Pulmonary artery endothelial cell (primary cell): ENCODE data around the gene DVL2. TPM values are rescaled to one million over a fixed set of nuclear protein-coding genes. Genes with fewer than 3 reads are reported as not detected.

Experiments used
- DNase-seq: peaks from one replicate; pipeline ENCODE4 v3.0.0-alpha.2; 2011; ENCODE audit warnings: low read depth, low spot score
- total RNA-seq: library from RNA; depleted of rRNA; stranded (reverse); fragments of >200 nt; gene quantifications from 2 replicates; pipeline ENCODE4 v1.2.3, GENCODE V29; 2014

Gene DVL2
- total RNA-seq, 1 donor from 2014 or later = 35.2 TPM

- DNase-seq = no peak
These were observed 4.2 kb upstream of the DVL2 start for GRCh38 chr17:7238420-7239090.

GRCh38 chr17:7237761-7238419 is 3.6 kb upstream of the DVL2 start:
- DNase-seq = no peak

GRCh38 chr17:7237266-7237760 is 3.0 kb upstream of the DVL2 start:
- no peak for DNase-seq

- DNase-seq = no peak
These were observed 2.5 kb upstream of the DVL2 start for GRCh38 chr17:7236808-7237207.

- DNase-seq = no peak
These were observed 1.7 kb upstream of the DVL2 start for GRCh38 chr17:7235693-7236665.

- no peak for DNase-seq
These were observed 625 bp downstream of the DVL2 start for GRCh38 chr17:7233701-7234082.

GRCh38 chr17:7232114-7232513 is 2.2 kb downstream of the DVL2 start:
- no peak for DNase-seq

- DNase-seq = no peak
These were observed 4.8 kb downstream of the DVL2 start for GRCh38 chr17:7229504-7229903.

GRCh38 chr17:7228920-7229319 is 5.4 kb downstream of the DVL2 start:
- no peak for DNase-seq

GRCh38 chr17:7226721-7227710 is 7.3 kb downstream of the DVL2 start:
- DNase-seq = no peak

- DNase-seq = no peak
These were observed 8.5 kb downstream of the DVL2 start for GRCh38 chr17:7225711-7226331.

GRCh38 chr17:7224661-7225111 is 9.6 kb downstream of the DVL2 start:
- DNase-seq = no peak

GRCh38 chr17:7224110-7224509 is 10.2 kb downstream of the DVL2 start:
- DNase-seq = no peak

GRCh38 chr17:7223375-7223774 is 10.9 kb downstream of the DVL2 start:
- DNase-seq = no peak

- no peak for DNase-seq
These were observed 11.4 kb downstream of the DVL2 start for GRCh38 chr17:7222972-7223292.

- DNase-seq = no peak
These were observed 12.0 kb downstream of the DVL2 start for GRCh38 chr17:7222093-7222971.

GRCh38 chr17:7221278-7222092 is 12.8 kb downstream of the DVL2 start:
- DNase-seq = no peak

- no peak for DNase-seq
These were observed 13.6 kb downstream of the DVL2 start for GRCh38 chr17:7220593-7221277.
